ENCODE data around the gene EFNB2.

EFNB2 gene

GRCh38 chr13:106478116-106478515 lies 57.3 kb downstream of the EFNB2 start:
- DNase-seq = no peak

- DNase-seq = no peak
These were observed 58.2 kb downstream of the EFNB2 start for GRCh38 chr13:106477303-106477702.

- no peak for DNase-seq
These were observed 59.6 kb downstream of the EFNB2 start for GRCh38 chr13:106475852-106476251.

- no peak for DNase-seq
These were observed 60.5 kb downstream of the EFNB2 start for GRCh38 chr13:106474912-106475311.

GRCh38 chr13:106473154-106473553 lies 62.3 kb downstream of the EFNB2 start:
- no peak for DNase-seq

GRCh38 chr13:106472621-106473020 lies 62.8 kb downstream of the EFNB2 start:
- no peak for DNase-seq

GRCh38 chr13:106471957-106472543 lies 63.4 kb downstream of the EFNB2 start:
- no peak for DNase-seq

- no peak for DNase-seq
These were observed 64.9 kb downstream of the EFNB2 start for GRCh38 chr13:106470576-106470975.

- no peak for DNase-seq
These were observed 66.5 kb downstream of the EFNB2 start for GRCh38 chr13:106468744-106469590.

GRCh38 chr13:106468207-106468606 lies 67.3 kb downstream of the EFNB2 start:
- no peak for DNase-seq

GRCh38 chr13:106467427-106468122 lies 67.9 kb downstream of the EFNB2 start:
- DNase-seq = no peak

GRCh38 chr13:106466691-106467426 lies 68.6 kb downstream of the EFNB2 start:
- no peak for DNase-seq

GRCh38 chr13:106464076-106464475 lies 71.4 kb downstream of the EFNB2 start:
- no peak for DNase-seq

GRCh38 chr13:106462710-106463109 lies 72.8 kb downstream of the EFNB2 start:
- no peak for DNase-seq

GRCh38 chr13:106455777-106456176 lies 79.7 kb downstream of the EFNB2 start:
- no peak for DNase-seq

GRCh38 chr13:106455190-106455589 lies 80.3 kb downstream of the EFNB2 start:
- DNase-seq = no peak

- DNase-seq = no peak
These were observed 82.4 kb downstream of the EFNB2 start for GRCh38 chr13:106453101-106453500.

- DNase-seq = no peak
These were observed 84.5 kb downstream of the EFNB2 start for GRCh38 chr13:106450991-106451390.

GRCh38 chr13:106449096-106449495 lies 86.4 kb downstream of the EFNB2 start:
- no peak for DNase-seq

- DNase-seq = no peak
These were observed 89.5 kb downstream of the EFNB2 start for GRCh38 chr13:106445996-106446395.

- DNase-seq = no peak
These were observed 91.7 kb downstream of the EFNB2 start for GRCh38 chr13:106443607-106444322.

- DNase-seq = no peak
These were observed 94.6 kb downstream of the EFNB2 start for GRCh38 chr13:106440866-106441265.
